GM12878 (cell line): ENCODE results near the gene CCDC83.

Experiments
- BHLHE40 ChIP-seq, 2 experiments: fragments of 450-650 bp in 1 of 2; IDR thresholded peaks; 2 replicates each; pipeline ENCODE4 v1.6.1; 2011 to 2017; ENCODE audit warnings: low read depth in 2 of 2, borderline replicate concordance in 1 of 2, improper control_type of control experiment in 1 of 2, low read length in 1 of 2, mild to moderate bottlenecking in 1 of 2
- CREM ChIP-seq: IDR thresholded peaks from 2 replicates; pipeline ENCODE4 v1.6.1; 2014; ENCODE audit warnings: antibody characterized with exemption, low read depth
- NFXL1 ChIP-seq: fragments of 450-650 bp; IDR thresholded peaks from 2 replicates; pipeline ENCODE4 v1.6.1; 2017; ENCODE audit warnings: antibody characterized with exemption, mild to moderate bottlenecking, borderline replicate concordance
- POLR2AphosphoS5 ChIP-seq: IDR thresholded peaks from 2 replicates; pipeline ENCODE4 v1.6.1; 2011; ENCODE audit warnings: mild to moderate bottlenecking, low read length, inconsistent platforms
- RUNX3 ChIP-seq: IDR thresholded peaks from 2 replicates; pipeline ENCODE4 v1.6.1; 2012; ENCODE audit warnings: low read length, inconsistent platforms
- SP1 ChIP-seq: IDR thresholded peaks from one replicate; pipeline ENCODE4 v1.6.1; 2011; ENCODE audit warnings: low read depth, low read length
- SREBF1 ChIP-seq: IDR thresholded peaks from 2 replicates; pipeline ENCODE4 v1.6.1; 2012; ENCODE audit warnings: mild to moderate bottlenecking, low read length
- TF ChIP-seq, protein P1 (sequence below), 3 experiments: IDR thresholded peaks in 2 of 3; conservative IDR thresholded peaks in 1 of 3; 2 replicates each; pipeline ENCODE4 v1.5.1; 2011; ENCODE audit warnings: low read depth in 3 of 3, low read length in 3 of 3, mild to moderate bottlenecking in 3 of 3, control low read depth in 2 of 3, moderate library complexity in 2 of 3, inconsistent platforms in 1 of 3, mixed read lengths in 1 of 3; ENCODE audit not compliant: control insufficient read depth in 2 of 3, insufficient read depth in 1 of 3; ENCODE audit errors: extremely low read depth in 1 of 3
- TF ChIP-seq, protein P2 (sequence below): IDR thresholded peaks from 2 replicates; pipeline ENCODE4 v1.6.1; 2012; ENCODE audit warnings: improper control_type of control experiment, low read depth, low read length; ENCODE audit not compliant: insufficient replicate concordance
- TF ChIP-seq, protein P3 (sequence below): IDR thresholded peaks from 2 replicates; pipeline ENCODE4 v1.6.1; 2012; ENCODE audit warnings: mild to moderate bottlenecking, low read depth, low read length

DNA sequence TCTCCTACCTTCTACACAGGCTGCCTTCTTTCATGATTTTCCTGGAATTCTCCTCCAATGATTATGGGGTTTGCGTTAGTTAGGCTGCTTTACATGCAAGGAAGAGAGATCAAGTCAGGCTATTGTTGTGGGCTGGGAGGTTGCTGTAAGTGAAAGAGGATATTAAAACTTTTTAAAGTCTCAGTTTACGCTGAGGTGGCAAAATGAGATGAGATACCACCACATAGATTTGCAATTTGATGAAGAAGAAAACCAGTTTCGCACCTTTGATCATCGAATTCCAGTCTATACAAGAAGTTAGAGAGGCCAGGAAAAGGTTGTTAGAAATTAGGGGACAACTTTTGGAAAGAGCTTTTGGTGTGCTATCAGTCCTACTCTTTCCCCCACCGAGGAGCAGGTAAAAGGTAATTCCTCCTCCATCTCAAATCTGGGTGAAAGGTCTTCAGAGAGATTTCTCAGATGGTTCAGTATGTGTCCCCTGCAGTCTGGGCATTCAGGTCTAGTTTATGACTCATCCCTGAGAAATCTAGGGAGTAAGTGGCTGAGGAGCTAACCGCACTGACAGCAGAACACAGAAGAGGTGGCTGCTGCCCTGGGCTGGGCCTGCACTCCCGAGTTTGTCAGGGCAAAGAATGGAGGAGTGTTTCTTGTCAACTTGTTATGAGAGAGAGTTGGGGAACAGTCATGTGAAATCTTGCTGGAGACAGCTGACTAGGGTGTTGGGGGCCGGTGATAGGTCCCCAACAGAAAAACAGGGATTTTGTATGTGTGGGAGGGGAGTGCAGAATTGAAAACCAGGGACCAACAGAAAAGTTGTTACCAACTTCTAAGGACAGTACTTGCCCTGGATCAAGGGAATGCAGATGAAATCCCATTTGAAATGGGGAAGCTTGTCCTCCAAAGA is 34.7 kb downstream of the CCDC83 start:
- no peak for TF ChIP-seq NFXL1
- TF ChIP-seq, protein P1, sequence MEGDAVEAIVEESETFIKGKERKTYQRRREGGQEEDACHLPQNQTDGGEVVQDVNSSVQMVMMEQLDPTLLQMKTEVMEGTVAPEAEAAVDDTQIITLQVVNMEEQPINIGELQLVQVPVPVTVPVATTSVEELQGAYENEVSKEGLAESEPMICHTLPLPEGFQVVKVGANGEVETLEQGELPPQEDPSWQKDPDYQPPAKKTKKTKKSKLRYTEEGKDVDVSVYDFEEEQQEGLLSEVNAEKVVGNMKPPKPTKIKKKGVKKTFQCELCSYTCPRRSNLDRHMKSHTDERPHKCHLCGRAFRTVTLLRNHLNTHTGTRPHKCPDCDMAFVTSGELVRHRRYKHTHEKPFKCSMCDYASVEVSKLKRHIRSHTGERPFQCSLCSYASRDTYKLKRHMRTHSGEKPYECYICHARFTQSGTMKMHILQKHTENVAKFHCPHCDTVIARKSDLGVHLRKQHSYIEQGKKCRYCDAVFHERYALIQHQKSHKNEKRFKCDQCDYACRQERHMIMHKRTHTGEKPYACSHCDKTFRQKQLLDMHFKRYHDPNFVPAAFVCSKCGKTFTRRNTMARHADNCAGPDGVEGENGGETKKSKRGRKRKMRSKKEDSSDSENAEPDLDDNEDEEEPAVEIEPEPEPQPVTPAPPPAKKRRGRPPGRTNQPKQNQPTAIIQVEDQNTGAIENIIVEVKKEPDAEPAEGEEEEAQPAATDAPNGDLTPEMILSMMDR (IDR thresholded peaks at IDR 0.05 in 2 of 3, conservative IDR thresholded peaks at IDR 0.05 in 1 of 3; ENCODE audit: control insufficient read depth in 2 of 3, extremely low read depth in 1 of 3, insufficient read depth in 1 of 3, low read depth in 3 of 3, low read length in 3 of 3), result no peak
- TF ChIP-seq SREBF1, result no peak
- TF ChIP-seq, protein P2, sequence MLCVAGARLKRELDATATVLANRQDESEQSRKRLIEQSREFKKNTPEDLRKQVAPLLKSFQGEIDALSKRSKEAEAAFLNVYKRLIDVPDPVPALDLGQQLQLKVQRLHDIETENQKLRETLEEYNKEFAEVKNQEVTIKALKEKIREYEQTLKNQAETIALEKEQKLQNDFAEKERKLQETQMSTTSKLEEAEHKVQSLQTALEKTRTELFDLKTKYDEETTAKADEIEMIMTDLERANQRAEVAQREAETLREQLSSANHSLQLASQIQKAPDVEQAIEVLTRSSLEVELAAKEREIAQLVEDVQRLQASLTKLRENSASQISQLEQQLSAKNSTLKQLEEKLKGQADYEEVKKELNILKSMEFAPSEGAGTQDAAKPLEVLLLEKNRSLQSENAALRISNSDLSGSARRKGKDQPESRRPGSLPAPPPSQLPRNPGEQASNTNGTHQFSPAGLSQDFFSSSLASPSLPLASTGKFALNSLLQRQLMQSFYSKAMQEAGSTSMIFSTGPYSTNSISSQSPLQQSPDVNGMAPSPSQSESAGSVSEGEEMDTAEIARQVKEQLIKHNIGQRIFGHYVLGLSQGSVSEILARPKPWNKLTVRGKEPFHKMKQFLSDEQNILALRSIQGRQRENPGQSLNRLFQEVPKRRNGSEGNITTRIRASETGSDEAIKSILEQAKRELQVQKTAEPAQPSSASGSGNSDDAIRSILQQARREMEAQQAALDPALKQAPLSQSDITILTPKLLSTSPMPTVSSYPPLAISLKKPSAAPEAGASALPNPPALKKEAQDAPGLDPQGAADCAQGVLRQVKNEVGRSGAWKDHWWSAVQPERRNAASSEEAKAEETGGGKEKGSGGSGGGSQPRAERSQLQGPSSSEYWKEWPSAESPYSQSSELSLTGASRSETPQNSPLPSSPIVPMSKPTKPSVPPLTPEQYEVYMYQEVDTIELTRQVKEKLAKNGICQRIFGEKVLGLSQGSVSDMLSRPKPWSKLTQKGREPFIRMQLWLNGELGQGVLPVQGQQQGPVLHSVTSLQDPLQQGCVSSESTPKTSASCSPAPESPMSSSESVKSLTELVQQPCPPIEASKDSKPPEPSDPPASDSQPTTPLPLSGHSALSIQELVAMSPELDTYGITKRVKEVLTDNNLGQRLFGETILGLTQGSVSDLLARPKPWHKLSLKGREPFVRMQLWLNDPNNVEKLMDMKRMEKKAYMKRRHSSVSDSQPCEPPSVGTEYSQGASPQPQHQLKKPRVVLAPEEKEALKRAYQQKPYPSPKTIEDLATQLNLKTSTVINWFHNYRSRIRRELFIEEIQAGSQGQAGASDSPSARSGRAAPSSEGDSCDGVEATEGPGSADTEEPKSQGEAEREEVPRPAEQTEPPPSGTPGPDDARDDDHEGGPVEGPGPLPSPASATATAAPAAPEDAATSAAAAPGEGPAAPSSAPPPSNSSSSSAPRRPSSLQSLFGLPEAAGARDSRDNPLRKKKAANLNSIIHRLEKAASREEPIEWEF, result no peak
- TF ChIP-seq BHLHE40 (IDR thresholded peaks at IDR 0.05; ENCODE audit: borderline replicate concordance in 1 of 2, low read depth in 2 of 2, low read length in 1 of 2), result no peak
- TF ChIP-seq, protein P3, sequence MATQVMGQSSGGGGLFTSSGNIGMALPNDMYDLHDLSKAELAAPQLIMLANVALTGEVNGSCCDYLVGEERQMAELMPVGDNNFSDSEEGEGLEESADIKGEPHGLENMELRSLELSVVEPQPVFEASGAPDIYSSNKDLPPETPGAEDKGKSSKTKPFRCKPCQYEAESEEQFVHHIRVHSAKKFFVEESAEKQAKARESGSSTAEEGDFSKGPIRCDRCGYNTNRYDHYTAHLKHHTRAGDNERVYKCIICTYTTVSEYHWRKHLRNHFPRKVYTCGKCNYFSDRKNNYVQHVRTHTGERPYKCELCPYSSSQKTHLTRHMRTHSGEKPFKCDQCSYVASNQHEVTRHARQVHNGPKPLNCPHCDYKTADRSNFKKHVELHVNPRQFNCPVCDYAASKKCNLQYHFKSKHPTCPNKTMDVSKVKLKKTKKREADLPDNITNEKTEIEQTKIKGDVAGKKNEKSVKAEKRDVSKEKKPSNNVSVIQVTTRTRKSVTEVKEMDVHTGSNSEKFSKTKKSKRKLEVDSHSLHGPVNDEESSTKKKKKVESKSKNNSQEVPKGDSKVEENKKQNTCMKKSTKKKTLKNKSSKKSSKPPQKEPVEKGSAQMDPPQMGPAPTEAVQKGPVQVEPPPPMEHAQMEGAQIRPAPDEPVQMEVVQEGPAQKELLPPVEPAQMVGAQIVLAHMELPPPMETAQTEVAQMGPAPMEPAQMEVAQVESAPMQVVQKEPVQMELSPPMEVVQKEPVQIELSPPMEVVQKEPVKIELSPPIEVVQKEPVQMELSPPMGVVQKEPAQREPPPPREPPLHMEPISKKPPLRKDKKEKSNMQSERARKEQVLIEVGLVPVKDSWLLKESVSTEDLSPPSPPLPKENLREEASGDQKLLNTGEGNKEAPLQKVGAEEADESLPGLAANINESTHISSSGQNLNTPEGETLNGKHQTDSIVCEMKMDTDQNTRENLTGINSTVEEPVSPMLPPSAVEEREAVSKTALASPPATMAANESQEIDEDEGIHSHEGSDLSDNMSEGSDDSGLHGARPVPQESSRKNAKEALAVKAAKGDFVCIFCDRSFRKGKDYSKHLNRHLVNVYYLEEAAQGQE, result no peak
- TF ChIP-seq POLR2AphosphoS5, result no peak
- no peak for TF ChIP-seq SP1
- TF ChIP-seq CREM, result no peak
- no peak for TF ChIP-seq RUNX3
